Measurements from ENCODE around the gene GNG7. TPM values are rescaled to one million over a fixed set of nuclear protein-coding genes. Genes with fewer than 3 reads are reported as not detected.

GNG7 gene
- total RNA-seq, 1 experiment from 2014 or later = 7.7 TPM

DNA sequence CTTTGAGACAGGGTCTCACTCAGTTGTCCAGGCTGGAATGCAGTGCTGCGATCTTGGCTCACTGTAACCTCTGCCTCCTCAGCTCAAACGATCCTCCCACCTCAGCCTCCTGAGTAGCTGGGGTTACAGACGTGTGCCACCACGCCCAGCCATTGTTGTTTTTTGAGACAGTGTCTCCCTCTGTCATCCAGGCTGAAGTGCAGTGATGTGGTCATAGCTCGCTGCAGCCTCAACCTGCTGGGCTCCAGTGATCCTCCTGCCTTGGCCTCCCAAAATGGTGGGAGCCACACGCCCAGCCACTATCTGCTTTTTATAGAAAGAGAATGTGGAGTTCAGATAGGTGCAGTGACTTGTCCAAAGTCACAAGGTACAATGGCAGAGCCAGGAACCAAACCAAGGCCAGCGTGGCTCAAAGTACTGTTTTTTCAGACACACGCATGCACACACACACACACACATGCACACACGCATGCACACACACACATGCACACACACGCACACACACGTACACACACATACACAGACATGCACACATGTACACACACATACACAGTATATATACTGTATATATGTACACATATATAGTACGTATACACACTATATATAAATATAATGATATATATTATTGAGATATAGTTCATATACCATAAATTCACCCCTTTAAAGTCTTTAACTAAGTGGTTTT, 220.0 kb downstream of the GNG7 start:
- Histone ChIP-seq H4K8ac (replicated peaks; ENCODE audit: insufficient read length, low read depth, low read length) (no peak overlapping the region), H2BK5ac (ENCODE audit: insufficient read length, low read length) (no peak overlapping the region), H3K4me2 (ENCODE audit: insufficient read depth, insufficient read length, low read length) (no peak overlapping the region), H3K14ac (ENCODE audit: insufficient read depth, low read length) (no peak overlapping the region), H2BK15ac (ENCODE audit: low read depth, low read length) (no peak overlapping the region), H3K27me3 (ENCODE audit: insufficient read depth, low read length) (peaks cover 4% of the 10 kb centered on the region; the same call in 1 of the 2 replicates), H3K56ac (ENCODE audit: insufficient read length, low read depth, low read length) (no peak overlapping the region), H3K27ac (ENCODE audit: insufficient read length, low read depth, low read length) (no peak overlapping the region), H4K5ac (ENCODE audit: insufficient read length, low read depth, low read length) (no peak overlapping the region), H2BK12ac (ENCODE audit: insufficient read length, low read depth, low read length) (no peak overlapping the region), H3T11ph (ENCODE audit: low read length) (no peak overlapping the region), H2AK5ac (ENCODE audit: insufficient read length, low read length) (no peak overlapping the region), H2BK120ac (ENCODE audit: low read depth, low read length, poor library complexity, severe bottlenecking) (no peak overlapping the region), H3K18ac (ENCODE audit: insufficient read length, low read depth, low read length) (no peak overlapping the region), H3K79me1 (ENCODE audit: insufficient read depth, low read depth, low read length, poor library complexity, severe bottlenecking) (no peaks in the 10 kb centered on the region), H3K4ac (ENCODE audit: low read depth, low read length) (no peak overlapping the region), H3K23me2 (ENCODE audit: insufficient read length, low read depth, low read length, poor library complexity, severe bottlenecking) (peaks cover 15% of the 10 kb centered on the region), H3K4me1 (ENCODE audit: insufficient read depth, low read length) (peaks cover 4% of the 10 kb centered on the region; the same call in 1 of the 2 replicates), H3K9me3 (ENCODE audit: control insufficient read depth, low read depth, low read length) (peaks cover 4% of the 10 kb centered on the region), H3K9ac (ENCODE audit: extremely low read depth, insufficient read length, low read length) (no peak overlapping the region), H4K20me1 (ENCODE audit: control insufficient read depth, insufficient read depth, insufficient read length) (no peaks in the 10 kb centered on the region), H3K23ac (ENCODE audit: insufficient read length, low read depth, low read length) (no peak overlapping the region), H2AFZ (ENCODE audit: low read length) (no peak overlapping the region), H2BK20ac (ENCODE audit: low read depth, low read length, poor library complexity, severe bottlenecking) (no peak overlapping the region), H3K79me2 (ENCODE audit: insufficient read depth, low read length) (no peaks in the 10 kb centered on the region), H4K91ac (ENCODE audit: insufficient read length, low read depth, low read length) (no peak overlapping the region)
- no peak overlapping the region for H3K4me3 Mint-ChIP-seq
- H3K27ac Mint-ChIP-seq = no peak overlapping the region
- peaks cover 9 to 14% of the 10 kb centered on the region in 2 experiments for H3K4me1 Mint-ChIP-seq
- TF ChIP-seq, protein P1, sequence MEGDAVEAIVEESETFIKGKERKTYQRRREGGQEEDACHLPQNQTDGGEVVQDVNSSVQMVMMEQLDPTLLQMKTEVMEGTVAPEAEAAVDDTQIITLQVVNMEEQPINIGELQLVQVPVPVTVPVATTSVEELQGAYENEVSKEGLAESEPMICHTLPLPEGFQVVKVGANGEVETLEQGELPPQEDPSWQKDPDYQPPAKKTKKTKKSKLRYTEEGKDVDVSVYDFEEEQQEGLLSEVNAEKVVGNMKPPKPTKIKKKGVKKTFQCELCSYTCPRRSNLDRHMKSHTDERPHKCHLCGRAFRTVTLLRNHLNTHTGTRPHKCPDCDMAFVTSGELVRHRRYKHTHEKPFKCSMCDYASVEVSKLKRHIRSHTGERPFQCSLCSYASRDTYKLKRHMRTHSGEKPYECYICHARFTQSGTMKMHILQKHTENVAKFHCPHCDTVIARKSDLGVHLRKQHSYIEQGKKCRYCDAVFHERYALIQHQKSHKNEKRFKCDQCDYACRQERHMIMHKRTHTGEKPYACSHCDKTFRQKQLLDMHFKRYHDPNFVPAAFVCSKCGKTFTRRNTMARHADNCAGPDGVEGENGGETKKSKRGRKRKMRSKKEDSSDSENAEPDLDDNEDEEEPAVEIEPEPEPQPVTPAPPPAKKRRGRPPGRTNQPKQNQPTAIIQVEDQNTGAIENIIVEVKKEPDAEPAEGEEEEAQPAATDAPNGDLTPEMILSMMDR (conservative IDR thresholded peaks at IDR 0.05) = no peak
- peaks cover 0 to 3% (median 0%) of the 10 kb centered on the region in 3 experiments; a peak in 1 of 7 replicates for H3K36me3 Mint-ChIP-seq (ENCODE audit: insufficient read depth in 1 of 3, low read depth in 3 of 3)
- H3K27me3 Mint-ChIP-seq (ENCODE audit: low read depth) = peaks cover 50% of the 10 kb centered on the region
- H3K9me3 Mint-ChIP-seq = peaks cover 5 to 6% of the 10 kb centered on the region in 2 experiments; a peak in 4 of 5 replicates
- DNase-seq = no peak
- WGBS (ENCODE audit: extremely low coverage, insufficient read length, low lambda C conversion rate) = no CpG with 5 or more reads among the region's 12 CpGs
